GM12892 (cell line): Measurements from ENCODE around the gene PARS2.

Source experiments
- POLR2A ChIP-seq: IDR thresholded peaks from 2 replicates; pipeline ENCODE4 v1.6.1; 2011; ENCODE audit warnings: low read depth, low read length, control low read depth
- POLR2AphosphoS5 ChIP-seq: IDR thresholded peaks from 2 replicates; pipeline ENCODE4 v1.6.1; 2011; ENCODE audit warnings: low read depth, low read length, control low read depth
- TAF1 ChIP-seq: IDR thresholded peaks from 2 replicates; pipeline ENCODE4 v1.6.1; 2011; ENCODE audit warnings: low read depth, mild to moderate bottlenecking, control low read depth, low read length, borderline replicate concordance

- TF ChIP-seq POLR2A = no peak
- no peak for TF ChIP-seq POLR2AphosphoS5
- TF ChIP-seq TAF1 = no peak
These were observed 13.1 kb upstream of the PARS2 start for GRCh38 chr1:54777431-54777830.
